GM21723 (cell line): Measurements from ENCODE around the gene PCDHB7.
"Not testable (repeated sequence)": the region's sequence is repeated elsewhere in the genome, so short reads cannot be mapped to it uniquely, and the experiment has no call there.

ENCODE experiments used
- ATAC-seq: cut with Tn5 transposase; IDR thresholded peaks from one replicate; pipeline ENCODE4 v1.9.1; 2021; ENCODE audit warnings: mild to moderate bottlenecking, moderate library complexity; ENCODE audit not compliant: unreplicated experiment

Gene PCDHB7

GRCh38 chr5:141216035-141216434 is 43.6 kb downstream of the PCDHB7 start:
- ATAC-seq, result not testable (repeated sequence)

- no peak for ATAC-seq
These were observed 50.8 kb downstream of the PCDHB7 start, which contains the start of gene PCDHB14 for GRCh38 chr5:141223112-141223783. TSS of gene PCDHB14 (plus strand) at chr5:141223343. CDS start at chr5:141223506, 163 bp downstream.

DNA sequence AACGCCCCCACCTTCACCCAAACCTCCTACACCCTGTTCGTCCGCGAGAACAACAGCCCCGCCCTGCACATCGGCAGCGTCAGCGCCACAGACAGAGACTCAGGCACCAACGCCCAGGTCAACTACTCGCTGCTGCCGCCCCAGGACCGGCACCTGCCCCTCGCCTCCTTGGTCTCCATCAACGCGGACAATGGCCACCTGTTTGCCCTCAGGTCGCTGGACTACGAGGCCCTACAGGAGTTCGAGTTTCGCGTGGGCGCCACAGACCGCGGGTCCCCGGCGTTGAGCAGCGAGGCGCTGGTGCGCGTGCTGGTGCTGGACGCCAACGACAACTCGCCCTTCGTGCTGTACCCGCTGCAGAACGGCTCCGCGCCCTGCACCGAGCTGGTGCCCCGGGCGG is 52.4 kb downstream of the PCDHB7 start:
- not testable (repeated sequence) for ATAC-seq

GRCh38 chr5:141225421-141225820 is 53.0 kb downstream of the PCDHB7 start:
- not testable (repeated sequence) for ATAC-seq
